ENCODE results near the gene BORCS5. TPM values are rescaled to one million over a fixed set of nuclear protein-coding genes. Genes with fewer than 3 reads are reported as not detected.

BORCS5 gene
- total RNA-seq, 1 donor from 2014 or later = 8.7 TPM

- peaks cover 70% of the 10 kb centered on the region for H3K4me1 ChIP-seq
- peak overlapping the region; percentile 52 for H3K4me3 ChIP-seq
- H3K36me3 ChIP-seq = no peaks in the 10 kb centered on the region
- peak overlapping the region; percentile 79 for H3K27ac ChIP-seq (replicated peaks)
- no peaks in the 10 kb centered on the region for H3K9me3 ChIP-seq (replicated peaks)
- DNase-seq = no peak
- H3K27me3 ChIP-seq (ENCODE audit: low read depth) = no peaks in the 10 kb centered on the region
- intact Hi-C loops (cut with micrococcal nuclease) = no loop called here
- no peak for TF ChIP-seq CTCF (IDR thresholded peaks at IDR 0.05; ENCODE audit: borderline replicate concordance)
Measured at GRCh38 chr12:12505544-12506495, 148.9 kb downstream of the BORCS5 start.

DNA sequence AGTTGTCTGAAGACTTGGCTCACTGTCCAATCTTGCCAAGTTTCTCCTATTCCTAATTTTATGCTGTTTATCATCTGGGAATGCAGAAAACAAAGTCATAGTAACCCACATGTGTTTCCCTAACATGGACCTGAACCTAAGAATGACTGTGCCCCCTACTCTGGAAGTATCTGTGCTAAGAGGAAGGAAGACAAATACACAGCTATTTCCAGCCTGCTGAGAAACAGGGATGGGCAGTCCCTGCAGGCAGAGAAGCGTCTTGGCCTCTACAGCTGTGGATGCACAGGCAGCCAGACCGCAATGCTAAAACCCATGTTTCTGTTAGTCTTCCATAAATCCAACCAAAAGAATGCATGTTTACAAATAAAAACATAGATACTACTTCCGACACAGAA, 149.6 kb downstream of the BORCS5 start:
- peak overlapping the region; percentile 79 for H3K27ac ChIP-seq (replicated peaks)
- H3K27me3 ChIP-seq (ENCODE audit: low read depth) = no peaks in the 10 kb centered on the region
- no peak for DNase-seq
- peak overlapping the region; percentile 52 for H3K4me3 ChIP-seq
- intact Hi-C loops (cut with micrococcal nuclease) = no loop called here
- H3K36me3 ChIP-seq = no peaks in the 10 kb centered on the region
- H3K9me3 ChIP-seq (replicated peaks) = no peaks in the 10 kb centered on the region
- H3K4me1 ChIP-seq = peaks cover 71% of the 10 kb centered on the region
- TF ChIP-seq CTCF (IDR thresholded peaks at IDR 0.05; ENCODE audit: borderline replicate concordance) = no peak

- Histone ChIP-seq H3K27me3 (ENCODE audit: low read depth) (no peaks in the 10 kb centered on the region), H3K36me3 (no peaks in the 10 kb centered on the region), H3K4me1 (peaks cover 77% of the 10 kb centered on the region), H3K4me3 (peak overlapping the region; percentile 52), H3K27ac (replicated peaks) (peak overlapping the region; percentile 79), H3K9me3 (replicated peaks) (no peaks in the 10 kb centered on the region)
- intact Hi-C loops (cut with micrococcal nuclease) = no loop called here
- no peak for DNase-seq
- TF ChIP-seq CTCF (IDR thresholded peaks at IDR 0.05; ENCODE audit: borderline replicate concordance) = no peak
Measured at GRCh38 chr12:12507121-12507520, 150.2 kb downstream of the BORCS5 start.

GRCh38 chr12:12508612-12509011, 151.7 kb downstream of the BORCS5 start:
- H3K4me1 ChIP-seq = peaks cover 88% of the 10 kb centered on the region
- no peak for DNase-seq
- H3K27ac ChIP-seq (replicated peaks) = peak overlapping the region; percentile 59
- no peaks in the 10 kb centered on the region for H3K27me3 ChIP-seq (ENCODE audit: low read depth)
- no peaks in the 10 kb centered on the region for H3K36me3 ChIP-seq
- no peaks in the 10 kb centered on the region for H3K9me3 ChIP-seq (replicated peaks)
- no peak for TF ChIP-seq CTCF (IDR thresholded peaks at IDR 0.05; ENCODE audit: borderline replicate concordance)
- H3K4me3 ChIP-seq = no peak overlapping the region
- intact Hi-C loops (cut with micrococcal nuclease) = no loop called here

GRCh38 chr12:12510141-12510540, 153.3 kb downstream of the BORCS5 start:
- Histone ChIP-seq H3K9me3 (replicated peaks) (no peaks in the 10 kb centered on the region), H3K4me1 (peaks cover 81% of the 10 kb centered on the region), H3K36me3 (no peaks in the 10 kb centered on the region), H3K27me3 (ENCODE audit: low read depth) (no peaks in the 10 kb centered on the region), H3K27ac (replicated peaks) (peak overlapping the region; percentile 59), H3K4me3 (no peak overlapping the region)
- no peak for TF ChIP-seq CTCF (IDR thresholded peaks at IDR 0.05; ENCODE audit: borderline replicate concordance)
- intact Hi-C loops (cut with micrococcal nuclease) = no loop called here
- no peak for DNase-seq

Measured in left ventricle myocardium inferior (tissue), 1 donor.